GM18909 (cell line): ENCODE data around the gene CREM.
"Not testable (repeated sequence)": the region's sequence is repeated elsewhere in the genome, so short reads cannot be mapped to it uniquely, and the experiment has no call there.

Source experiments
- ATAC-seq: cut with Tn5 transposase; IDR thresholded peaks from one replicate; pipeline ENCODE4 v1.9.1; 2021; ENCODE audit warnings: mild to moderate bottlenecking; ENCODE audit not compliant: unreplicated experiment, poor library complexity

Gene CREM

GRCh38 chr10:35216956-35217355 is 90.3 kb downstream of the CREM start:
- not testable (repeated sequence) for ATAC-seq

DNA sequence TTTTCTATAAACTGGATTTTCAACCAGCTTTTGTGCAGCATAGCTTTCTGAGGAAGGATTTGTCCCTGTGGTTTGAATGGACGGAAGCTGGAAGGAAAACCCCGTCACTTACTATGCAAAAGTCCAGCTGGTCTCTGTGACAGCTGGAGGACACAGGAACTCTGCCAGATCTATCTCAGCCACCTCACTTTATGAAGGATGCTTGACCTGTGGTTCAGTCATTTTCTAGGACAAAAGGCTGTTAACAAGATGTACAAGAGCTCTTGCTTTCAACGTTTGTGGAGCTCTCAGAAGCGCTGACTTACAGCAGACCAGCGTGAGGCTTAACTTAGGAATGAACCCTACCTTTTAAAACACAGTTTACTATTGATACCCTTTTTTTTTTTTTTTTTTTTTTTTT is 90.8 kb downstream of the CREM start:
- ATAC-seq, result no peak

DNA sequence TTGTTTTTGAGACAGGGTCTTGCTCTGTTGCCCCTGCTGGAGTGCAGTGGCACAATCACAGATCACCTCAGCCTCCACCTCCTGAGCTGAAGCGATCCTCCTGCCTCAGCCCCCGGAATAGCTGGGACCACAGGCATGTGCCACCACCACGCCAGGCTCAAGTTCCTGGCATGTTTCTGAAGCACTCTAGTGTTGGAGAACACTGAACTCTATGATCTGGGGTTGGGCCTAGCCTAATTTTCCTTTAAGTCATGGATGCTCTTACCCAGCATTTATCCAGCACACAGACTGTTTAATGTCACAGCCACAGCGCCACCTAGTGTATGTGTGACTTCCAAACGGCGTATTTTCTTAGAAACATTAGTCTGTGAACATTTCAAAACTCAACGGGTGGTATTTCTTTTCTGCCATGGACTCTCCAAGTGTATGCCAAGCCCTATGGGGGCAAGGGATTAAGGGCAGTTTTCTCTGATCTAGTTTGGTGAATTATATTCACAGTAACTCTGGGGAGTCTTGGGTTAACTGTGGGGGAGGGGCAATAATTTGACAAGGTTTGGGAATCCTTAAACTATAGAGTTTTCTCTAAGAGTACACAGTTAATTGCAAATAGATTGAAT is 91.8 kb downstream of the CREM start:
- peak; percentile 70 for ATAC-seq

DNA sequence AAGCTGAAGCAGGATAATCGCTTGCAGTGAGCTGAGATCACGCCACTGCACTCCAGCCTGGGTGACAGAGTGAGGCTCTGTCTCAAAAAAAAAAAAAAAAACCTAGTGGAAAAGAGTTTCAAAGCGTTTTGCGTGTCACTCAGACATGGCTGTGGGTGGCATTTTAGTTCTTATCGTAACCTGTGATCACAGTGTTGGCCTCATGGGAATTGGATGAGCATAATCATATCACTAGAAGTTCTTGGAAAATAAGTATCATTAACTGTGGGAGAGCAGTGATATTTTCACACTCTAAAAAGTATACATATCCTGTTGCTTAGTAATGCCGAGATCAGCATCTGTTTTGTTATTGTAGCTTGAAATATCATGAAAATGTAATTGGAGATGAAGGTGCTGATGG is 92.6 kb downstream of the CREM start:
- ATAC-seq, result no peak

DNA sequence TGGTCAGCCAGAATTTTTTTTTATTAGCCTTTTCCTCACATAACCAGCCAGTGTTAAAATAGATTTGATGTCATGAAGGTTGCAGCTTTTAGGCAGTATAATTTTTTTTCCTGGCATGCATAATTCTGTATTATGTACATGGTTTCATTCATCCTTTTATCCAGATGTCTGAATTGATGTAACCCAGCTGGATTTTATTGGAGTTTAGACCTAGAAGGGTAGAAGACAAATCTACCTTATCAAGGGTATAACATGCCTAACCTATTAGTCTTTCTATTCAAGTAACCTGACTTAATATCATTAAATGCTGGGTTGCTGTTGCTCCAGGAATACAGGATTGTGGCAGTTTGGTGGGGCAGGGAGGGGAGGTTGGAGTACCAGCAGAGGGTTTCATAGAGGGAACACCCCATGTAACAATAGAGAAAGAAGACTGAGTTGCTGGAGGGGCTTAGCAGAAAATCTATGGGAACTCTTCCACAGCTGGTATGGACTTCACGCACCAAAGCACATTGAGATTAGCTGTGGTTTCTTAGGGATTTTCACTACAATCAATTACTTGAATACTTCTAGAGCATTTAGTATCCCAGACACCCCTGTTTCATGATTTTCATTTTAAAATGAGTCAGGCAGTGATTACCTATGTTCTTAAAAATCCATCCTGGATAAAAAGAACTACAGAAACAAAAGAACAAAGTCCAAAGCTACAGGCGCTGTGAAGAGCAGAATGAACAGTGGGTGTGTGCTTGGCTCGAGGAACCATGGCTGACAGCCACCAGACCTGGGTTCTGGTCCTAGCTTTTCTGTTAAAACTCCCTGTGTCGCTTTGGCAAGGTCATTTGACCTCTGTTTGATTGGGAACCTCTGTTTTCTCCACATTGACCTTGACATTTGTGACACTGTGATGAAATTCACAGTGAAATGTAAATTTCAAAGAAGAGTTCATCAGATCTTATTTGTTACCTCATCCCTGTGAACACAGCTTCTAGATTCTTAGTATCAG is 93.5 kb downstream of the CREM start:
- no peak for ATAC-seq

- no peak for ATAC-seq
These were observed 96.4 kb downstream of the CREM start for GRCh38 chr10:35223016-35223415.

- ATAC-seq, result no peak
These were observed 97.5 kb downstream of the CREM start for GRCh38 chr10:35224045-35224740.

DNA sequence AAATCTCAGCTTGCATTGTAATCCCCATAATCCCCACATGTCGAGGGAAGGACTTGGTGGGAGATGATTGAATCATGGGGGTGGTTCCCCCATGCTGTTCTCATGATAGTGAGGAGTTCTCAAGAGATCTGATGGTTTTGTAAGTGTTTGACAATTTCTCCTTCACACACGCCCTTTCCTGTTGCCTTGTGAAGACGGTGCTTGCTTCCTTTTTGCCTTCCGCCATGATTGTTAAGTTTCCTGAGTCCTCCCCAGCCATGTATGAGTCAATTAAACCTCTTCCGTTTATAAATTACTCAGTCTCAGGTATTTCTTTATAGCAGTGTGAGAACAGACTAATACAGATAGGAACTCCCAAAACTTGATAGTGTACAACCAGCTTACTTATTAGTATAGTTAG is 98.6 kb downstream of the CREM start:
- ATAC-seq, result no peak

- no peak for ATAC-seq
These were observed 99.9 kb downstream of the CREM start for GRCh38 chr10:35226507-35226906.

- ATAC-seq, result no peak
These were observed 101.4 kb downstream of the CREM start for GRCh38 chr10:35228058-35228457.

DNA sequence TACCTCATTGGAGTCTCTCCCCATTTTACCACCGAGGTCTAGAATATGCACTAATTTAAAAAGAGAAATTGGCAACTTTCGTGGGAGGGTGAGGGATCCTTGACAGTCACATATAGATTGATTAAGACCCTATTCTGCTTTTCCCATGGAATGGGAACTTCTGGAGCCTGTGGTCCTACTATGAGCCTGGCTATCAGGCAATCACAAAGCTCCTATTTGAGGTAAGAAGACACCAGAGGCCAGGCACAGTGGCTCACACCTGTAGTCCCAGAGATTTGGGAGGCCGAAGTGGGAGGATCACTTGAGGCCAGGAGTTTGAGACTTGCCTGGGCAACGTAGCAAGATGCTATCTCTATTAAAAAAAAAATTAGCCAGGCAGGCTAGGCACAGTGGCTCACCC is 105.0 kb downstream of the CREM start:
- no peak for ATAC-seq

DNA sequence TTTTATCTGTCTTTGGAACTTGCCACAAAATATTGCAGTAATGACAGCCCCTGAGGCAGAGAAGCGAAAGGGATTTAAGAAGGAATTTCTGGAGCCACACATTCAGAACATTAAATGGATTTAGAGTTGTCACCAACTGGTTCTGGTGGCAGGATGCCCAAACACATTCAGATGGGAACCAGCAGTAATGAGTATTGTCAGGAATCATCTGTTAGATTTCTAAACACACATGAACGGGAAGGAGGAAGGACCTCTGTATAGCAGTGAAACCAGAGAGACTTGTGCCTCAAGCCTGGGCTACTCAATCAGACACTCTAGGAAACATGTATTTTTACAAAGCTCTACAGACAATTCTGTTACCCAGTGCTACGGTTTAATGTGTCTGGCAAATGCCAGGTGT is 105.9 kb downstream of the CREM start:
- ATAC-seq, result no peak

DNA sequence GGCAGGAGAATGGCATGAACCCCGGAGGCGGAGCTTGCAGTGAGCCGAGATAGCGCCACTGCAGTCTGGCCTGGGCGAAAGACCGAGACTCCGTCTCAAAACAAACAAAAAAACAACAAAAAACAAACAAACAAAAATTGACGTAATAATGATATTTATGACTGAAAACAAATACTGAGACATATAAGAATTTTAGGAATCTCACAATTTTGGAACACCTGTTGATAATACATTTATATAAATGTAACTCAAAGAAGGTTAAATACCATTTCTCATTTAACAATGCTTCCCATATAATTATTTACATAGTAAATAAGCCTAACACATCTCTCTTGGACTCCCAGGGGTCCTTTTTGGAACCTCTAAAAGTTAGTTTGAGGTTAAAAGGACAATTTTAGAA is 107.4 kb downstream of the CREM start:
- ATAC-seq, result no peak

- ATAC-seq, result no peak
These were observed 110.1 kb downstream of the CREM start for GRCh38 chr10:35236739-35237138.

- ATAC-seq, result no peak
These were observed 111.3 kb downstream of the CREM start for GRCh38 chr10:35237766-35238512.

- ATAC-seq, result no peak
These were observed 117.9 kb downstream of the CREM start for GRCh38 chr10:35244549-35244948.

- ATAC-seq, result no peak
These were observed 120.2 kb downstream of the CREM start for GRCh38 chr10:35246770-35247343.

DNA sequence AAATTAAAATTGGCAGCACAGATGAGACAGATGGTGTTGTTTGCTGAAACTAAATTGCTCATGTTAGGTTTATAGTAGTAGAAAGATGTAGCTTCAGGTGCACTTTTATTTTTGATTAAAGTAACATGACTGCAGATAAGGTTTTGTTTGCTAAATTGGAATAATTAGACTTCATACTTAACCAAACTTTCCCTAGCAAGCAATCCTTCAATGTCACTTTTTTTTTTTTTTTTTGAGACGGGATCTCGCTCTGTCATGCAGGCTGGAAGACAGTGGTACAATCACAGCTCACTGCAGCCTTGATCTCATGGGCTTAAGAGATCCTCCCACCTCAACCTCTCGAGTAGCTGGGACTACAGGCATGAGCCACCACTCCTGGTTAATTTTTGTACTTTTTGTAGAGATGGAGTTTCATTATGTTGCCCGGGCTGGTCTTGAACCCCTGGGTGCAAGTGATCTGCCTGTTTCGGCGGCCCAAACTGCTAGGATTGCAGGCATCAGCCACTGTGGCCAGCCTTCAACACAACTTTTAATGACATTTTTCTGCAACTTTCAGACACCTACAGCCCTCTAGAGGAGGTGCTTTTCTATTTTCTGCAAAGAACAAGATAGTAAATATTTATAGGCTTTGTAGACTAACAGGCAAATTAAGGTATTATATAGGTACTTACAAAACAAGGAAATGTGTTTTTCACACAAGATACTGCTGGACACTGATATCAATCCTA is 124.9 kb downstream of the CREM start:
- ATAC-seq, result no peak
